ENCODE measurements around the gene NDUFS7. TPM values are rescaled to one million over a fixed set of nuclear protein-coding genes. Genes with fewer than 3 reads are reported as not detected.

The NDUFS7 gene
- total and polyA plus RNA-seq, 7 donors: 177 to 423 (median 294) TPM

DNA sequence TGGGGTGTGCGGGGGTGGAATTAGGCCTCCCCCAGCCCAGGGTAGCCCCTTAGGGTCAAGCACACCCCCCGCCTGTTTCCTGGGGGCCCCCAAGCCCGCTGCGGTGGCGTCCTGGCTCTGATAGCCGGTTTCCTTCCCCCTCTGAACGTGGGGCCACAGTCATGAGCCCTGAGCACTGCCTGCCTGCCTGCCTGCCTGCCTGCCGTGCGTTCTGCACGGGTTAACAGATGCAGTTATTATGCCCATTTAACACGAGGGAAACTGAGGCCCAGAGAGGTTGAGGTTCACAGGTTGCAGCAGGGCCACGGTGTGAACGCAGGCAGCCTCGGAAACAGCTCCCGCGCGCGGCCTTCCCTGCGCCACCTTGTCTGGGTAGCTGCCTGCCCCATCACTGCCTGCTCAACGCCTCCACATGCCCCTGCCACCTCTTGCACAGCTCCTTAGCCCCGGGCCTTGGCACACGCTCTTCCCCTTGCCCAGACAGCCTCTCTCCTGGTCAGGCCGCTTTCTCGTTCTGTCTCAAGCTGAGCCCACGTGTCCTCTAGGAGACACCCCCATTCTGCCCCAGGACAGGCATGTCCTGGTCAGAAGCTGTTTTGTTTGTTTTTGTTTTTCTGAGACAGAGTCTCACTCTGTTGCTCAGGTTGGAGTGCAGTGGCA, 18.8 kb downstream of the NDUFS7 start:
- WGBS, 3 donors: 66 to 73% (median 70%) methylated on average over 24 to 25 of the region's 25 CpGs
- TF ChIP-seq, protein P1, sequence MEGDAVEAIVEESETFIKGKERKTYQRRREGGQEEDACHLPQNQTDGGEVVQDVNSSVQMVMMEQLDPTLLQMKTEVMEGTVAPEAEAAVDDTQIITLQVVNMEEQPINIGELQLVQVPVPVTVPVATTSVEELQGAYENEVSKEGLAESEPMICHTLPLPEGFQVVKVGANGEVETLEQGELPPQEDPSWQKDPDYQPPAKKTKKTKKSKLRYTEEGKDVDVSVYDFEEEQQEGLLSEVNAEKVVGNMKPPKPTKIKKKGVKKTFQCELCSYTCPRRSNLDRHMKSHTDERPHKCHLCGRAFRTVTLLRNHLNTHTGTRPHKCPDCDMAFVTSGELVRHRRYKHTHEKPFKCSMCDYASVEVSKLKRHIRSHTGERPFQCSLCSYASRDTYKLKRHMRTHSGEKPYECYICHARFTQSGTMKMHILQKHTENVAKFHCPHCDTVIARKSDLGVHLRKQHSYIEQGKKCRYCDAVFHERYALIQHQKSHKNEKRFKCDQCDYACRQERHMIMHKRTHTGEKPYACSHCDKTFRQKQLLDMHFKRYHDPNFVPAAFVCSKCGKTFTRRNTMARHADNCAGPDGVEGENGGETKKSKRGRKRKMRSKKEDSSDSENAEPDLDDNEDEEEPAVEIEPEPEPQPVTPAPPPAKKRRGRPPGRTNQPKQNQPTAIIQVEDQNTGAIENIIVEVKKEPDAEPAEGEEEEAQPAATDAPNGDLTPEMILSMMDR (IDR thresholded peaks at IDR 0.05): no peak
- DNase-seq (no peak), ATAC-seq (no peak)
- Histone ChIP-seq H3K4me3 (no peak overlapping the region), H3K27ac (no peak overlapping the region), H3K9me3 (no peaks in the 10 kb centered on the region), H3K4me1 (peaks cover 12% of the 10 kb centered on the region), H3K27me3 (ENCODE audit: insufficient read depth in 3 of 3, low read length in 2 of 3) (no peaks in the 10 kb centered on the region), H3K36me3 (ENCODE audit: insufficient read depth in 1 of 2, low read depth in 1 of 2) (peaks cover 0 to 21% of the 10 kb centered on the region in 2 donors)
- intact Hi-C loops (cut with DNase I): loop anchor here in 1 of 2 donors (10.0 kb wide), 1 partner anchor 828 kb away; the partner anchor contains the start of gene BSG

DNA sequence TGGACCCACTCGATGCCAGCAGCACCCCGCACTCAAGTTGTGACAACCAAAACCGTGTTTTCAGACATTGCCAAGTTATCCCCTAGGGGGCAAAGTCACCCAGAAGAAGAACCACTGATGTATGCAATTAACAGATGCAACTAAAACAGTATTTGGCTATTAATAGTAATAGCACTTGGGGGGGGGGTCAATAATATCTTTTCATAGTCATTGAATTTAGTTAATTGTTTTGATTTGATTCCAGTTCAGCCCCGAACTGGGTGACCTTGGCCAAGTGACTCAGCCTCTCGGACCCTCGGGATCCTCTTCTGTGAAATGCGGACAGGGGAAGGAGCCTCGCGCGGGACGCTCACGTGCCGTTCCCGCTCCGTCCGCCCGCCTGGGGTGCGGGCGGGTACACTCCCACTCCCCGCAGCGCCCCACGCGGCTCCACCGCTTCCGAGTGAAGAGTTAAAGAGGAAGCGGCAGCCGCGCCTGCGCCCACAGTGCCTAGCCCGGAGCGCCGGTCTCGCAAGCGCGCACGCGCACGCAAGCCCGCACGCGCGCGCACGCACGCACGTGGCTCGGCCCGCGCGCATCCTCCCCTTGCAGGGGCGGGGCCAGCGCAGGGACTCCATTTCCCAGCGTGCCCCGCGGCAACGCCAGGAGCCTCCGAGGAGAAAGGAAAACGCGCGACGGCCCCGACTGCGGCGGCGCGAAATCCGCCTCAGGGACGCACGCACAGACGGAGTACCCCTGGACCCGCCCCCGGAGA, 23.2 kb downstream of the NDUFS7 start:
- peaks cover 36% of the 10 kb centered on the region for H3K4me1 ChIP-seq
- WGBS, 3 donors: 0 to 1% (median 1%) methylated on average over 45 to 72 of the region's 72 CpGs
- ATAC-seq (peak; percentile 84 to 92 (median 88)), DNase-seq (peak; percentile 100)
- intact Hi-C loops (cut with DNase I): loop anchor here in 1 of 2 donors (10.0 kb wide), 1 partner anchor 832 kb away; the partner anchor contains the start of gene BSG
- H3K27me3 ChIP-seq (ENCODE audit: insufficient read depth in 3 of 3, low read length in 2 of 3): no peaks in the 10 kb centered on the region
- H3K9me3 ChIP-seq: no peaks in the 10 kb centered on the region
- TF ChIP-seq, protein P1 (IDR thresholded peaks at IDR 0.05): peak; percentile 29
- H3K36me3 ChIP-seq (ENCODE audit: insufficient read depth in 1 of 2, low read depth in 1 of 2): peaks cover 0 to 5% of the 10 kb centered on the region in 2 donors
- peak overlapping the region; percentile 97 for H3K4me3 ChIP-seq
- H3K27ac ChIP-seq: peak overlapping the region; percentile 82

DNA sequence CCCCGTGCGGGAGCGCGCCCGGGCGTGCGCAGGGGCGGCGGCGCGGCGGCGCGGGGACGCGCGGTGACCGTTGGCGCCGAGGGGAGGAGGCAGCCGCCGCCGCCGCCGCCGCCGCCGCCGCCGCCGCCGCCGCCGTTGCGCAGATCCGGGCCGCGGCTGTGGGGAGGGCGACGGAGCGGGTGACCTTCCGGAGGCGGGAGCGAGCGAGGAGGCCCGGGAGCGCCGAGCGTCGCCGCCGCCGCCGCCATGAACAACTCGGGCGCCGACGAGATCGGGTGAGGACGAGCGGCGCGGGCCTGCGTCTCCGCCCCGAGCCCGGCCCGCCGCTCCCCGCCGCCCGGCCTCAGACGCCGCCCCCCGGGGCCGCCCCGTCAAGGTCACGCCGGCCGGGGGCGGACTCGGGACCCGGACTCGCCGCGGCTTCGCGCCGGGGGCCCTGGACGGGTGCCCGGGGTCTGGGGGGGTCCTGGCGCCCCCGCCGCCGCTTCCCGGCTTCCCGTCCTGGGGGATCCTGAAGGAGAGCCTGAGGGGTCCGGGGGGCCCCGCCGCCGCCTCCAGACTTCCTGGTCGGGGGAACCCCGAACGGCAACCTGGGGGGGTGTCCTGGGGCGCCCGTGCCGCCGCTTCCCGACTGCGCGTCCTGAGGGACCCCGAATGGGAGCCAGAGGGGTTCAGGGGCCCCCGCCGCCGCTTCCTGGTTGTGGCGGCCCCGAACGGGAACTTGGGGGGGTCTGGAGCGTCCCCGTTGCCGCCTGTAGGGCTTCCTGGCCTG, 24.0 kb downstream of the NDUFS7 start, which contains the start of gene DAZAP1:
Gene DAZAP1 (plus strand): TSS at position 59 of the 772 bp plus-strand sequence. CDS start 188 bp downstream, at position 247.
- H3K36me3 ChIP-seq (ENCODE audit: insufficient read depth in 1 of 2, low read depth in 1 of 2): peaks cover 0 to 8% of the 10 kb centered on the region in 2 donors
- H3K9me3 ChIP-seq: no peaks in the 10 kb centered on the region
- TF ChIP-seq, protein P1 (IDR thresholded peaks at IDR 0.05): no peak
- H3K27ac ChIP-seq: peak within 1 kb of the TSS; percentile 95
- 0 to 1% (median 0%) methylated on average over 12 to 115 of the region's 121 CpGs for WGBS, 3 donors
- peak within 1 kb of the TSS; percentile 97 for H3K4me3 ChIP-seq
- ATAC-seq (no peak), DNase-seq (peak in 1 of 2 donors; percentile 77)
- intact Hi-C loops (cut with DNase I): loop anchor here (2.0 to 10.0 kb wide), 2 partner anchors 51 to 833 kb away; partner anchors contain the start of gene BSG (in 1 of the 2)
- no peaks in the 10 kb centered on the region for H3K27me3 ChIP-seq (ENCODE audit: insufficient read depth in 3 of 3, low read length in 2 of 3)
- peaks cover 43% of the 10 kb centered on the region for H3K4me1 ChIP-seq

DNA sequence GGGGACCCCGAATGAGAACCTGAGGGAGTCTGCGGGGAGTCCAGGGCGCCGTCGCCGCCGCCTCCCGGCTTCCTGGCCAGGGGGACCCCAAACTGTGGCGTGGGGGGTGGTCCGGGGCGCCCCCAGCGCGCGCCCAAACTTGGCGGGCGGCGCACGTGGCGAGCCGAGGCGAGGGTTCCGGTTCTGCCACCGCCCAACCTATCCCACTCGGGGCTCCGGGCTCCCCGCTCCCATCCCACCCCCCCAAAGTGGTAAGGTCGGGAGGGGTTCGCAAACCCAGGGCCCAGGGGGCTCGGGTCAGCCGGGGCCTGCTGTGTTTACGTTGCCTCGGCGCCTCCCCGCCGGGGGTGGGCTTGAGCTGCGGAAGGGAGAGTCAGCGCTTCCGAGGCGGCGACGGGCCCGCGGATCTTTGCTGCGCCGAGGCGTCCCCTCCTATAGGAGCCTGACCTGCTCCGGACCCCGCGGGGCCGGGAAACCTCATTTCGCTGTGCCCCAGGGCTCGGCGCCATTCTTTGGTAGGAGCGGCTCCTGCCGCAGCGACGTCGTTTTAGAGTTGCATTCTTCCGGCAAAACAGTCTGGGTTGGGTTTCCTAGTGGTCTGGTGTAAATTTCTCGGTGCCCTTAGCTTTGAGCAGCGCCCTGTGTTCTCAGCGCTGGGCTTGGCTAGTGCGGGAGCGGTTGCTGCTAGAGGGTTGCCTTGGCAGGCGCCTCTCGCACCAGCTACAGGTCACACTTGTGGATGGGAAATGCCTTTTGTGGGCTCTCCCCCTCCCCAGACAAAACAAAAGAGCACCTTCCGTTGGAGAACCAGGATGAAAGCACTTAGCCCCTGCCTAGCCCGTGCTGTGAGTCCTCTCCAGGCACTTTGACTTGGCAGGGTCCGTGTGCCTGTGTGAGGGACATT, 24.8 kb downstream of the NDUFS7 start:
- intact Hi-C loops (cut with DNase I): loop anchor here (2.0 to 10.0 kb wide), 2 partner anchors 52 to 834 kb away; partner anchors contain the start of gene BSG (in 1 of the 2)
- peaks cover 0 to 17% of the 10 kb centered on the region in 2 donors for H3K36me3 ChIP-seq (ENCODE audit: insufficient read depth in 1 of 2, low read depth in 1 of 2)
- peak overlapping the region; percentile 97 for H3K4me3 ChIP-seq
- ATAC-seq (peak in 1 of 4 donors; percentile 8), DNase-seq (peak; percentile 63 to 77)
- H3K27ac ChIP-seq: peak overlapping the region; percentile 95
- H3K27me3 ChIP-seq (ENCODE audit: insufficient read depth in 3 of 3, low read length in 2 of 3): no peaks in the 10 kb centered on the region
- no peaks in the 10 kb centered on the region for H3K9me3 ChIP-seq
- 0 to 3% (median 1%) methylated on average over 44 to 69 of the region's 69 CpGs for WGBS, 3 donors
- TF ChIP-seq, protein P1 (IDR thresholded peaks at IDR 0.05): no peak
- peaks cover 52% of the 10 kb centered on the region for H3K4me1 ChIP-seq

All from psoas muscle (tissue), 8 donors.